Measurements from ENCODE around the gene POP7.
"Not testable (repeated sequence)": the region's sequence is repeated elsewhere in the genome, so short reads cannot be mapped to it uniquely, and the experiment has no call there.

POP7 gene

DNA sequence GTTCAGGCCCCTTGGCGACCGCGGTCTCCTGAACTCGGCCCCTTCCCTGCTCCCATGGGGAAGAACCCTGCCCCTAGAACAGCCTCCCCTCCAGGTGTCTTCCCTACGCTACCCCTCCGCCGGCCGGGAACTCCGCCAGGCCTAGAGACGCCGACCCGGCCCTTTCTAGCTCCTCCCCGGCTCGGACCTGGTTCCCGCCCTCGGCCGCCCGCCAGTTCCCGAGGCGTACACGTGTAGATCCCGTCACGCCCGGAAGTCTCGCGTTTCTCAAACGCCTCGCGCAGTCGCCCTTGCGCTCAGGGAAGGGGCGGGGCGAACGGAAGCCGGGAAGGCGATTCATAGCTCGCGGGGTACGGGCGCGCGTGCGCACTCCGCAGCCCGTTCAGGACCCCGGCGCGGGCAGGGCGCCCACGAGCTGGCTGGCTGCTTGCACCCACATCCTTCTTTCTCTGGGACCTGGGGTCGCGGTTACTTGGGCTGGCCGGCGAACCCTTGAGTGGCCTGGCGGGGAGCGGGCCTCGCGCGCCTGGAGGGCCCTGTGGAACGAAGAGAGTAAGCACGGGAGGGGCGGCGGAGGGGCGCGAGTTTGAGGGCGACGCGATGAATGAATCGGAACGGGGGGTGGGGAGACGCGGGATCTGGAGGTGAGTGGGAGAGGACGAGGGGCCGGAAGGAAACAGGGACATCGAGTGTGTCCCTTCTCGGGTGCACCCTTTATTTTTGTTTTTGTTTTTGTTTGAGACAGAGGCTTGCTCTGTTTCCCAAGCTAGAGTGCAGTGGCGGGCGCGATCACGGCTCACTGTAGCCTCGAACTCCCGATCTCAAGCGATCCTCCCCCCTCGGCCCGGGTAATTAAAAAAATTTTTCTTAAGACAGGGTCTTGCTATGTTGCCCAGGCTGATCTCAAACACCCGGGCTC lies at the start of gene POP7:
POP7 (plus strand) TSS at position 369 of the 919 bp plus-strand sequence. CDS start 710 bp downstream, outside the sequence.
- H3K27ac ChIP-seq: peak within 1 kb of the TSS; percentile 86
- no peak for TF ChIP-seq ZFX (IDR thresholded peaks at IDR 0.05; ENCODE audit: borderline replicate concordance)

DNA sequence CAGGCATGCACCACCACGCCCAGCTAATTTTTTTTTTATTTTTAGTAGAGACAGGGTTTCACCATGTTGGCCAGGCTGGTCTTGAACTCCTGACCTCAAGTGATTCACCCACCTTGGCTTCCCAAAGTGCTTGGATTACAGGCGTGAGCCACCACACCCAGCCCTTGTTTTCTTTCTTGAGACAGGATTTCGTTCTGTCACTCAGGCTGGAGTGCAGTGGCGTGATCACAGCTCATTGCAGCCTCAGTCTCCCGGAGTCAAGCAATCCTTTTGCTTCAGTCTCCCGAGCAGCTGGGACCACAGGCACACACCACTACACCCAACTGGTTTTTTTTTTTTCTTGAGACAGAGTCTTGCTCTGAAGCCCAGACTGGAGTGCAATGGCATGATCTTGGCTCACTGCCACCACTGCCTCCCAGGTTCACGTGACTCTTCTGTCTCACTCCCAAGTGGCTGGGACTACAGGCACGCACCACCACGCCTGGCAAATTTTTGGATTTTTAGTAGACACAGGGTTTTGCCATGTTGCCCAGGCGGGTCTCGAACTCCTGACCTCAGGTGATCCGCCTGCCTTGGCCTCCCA lies 43.6 kb upstream of the POP7 start:
- not testable (repeated sequence) for H3K27ac ChIP-seq

DNA sequence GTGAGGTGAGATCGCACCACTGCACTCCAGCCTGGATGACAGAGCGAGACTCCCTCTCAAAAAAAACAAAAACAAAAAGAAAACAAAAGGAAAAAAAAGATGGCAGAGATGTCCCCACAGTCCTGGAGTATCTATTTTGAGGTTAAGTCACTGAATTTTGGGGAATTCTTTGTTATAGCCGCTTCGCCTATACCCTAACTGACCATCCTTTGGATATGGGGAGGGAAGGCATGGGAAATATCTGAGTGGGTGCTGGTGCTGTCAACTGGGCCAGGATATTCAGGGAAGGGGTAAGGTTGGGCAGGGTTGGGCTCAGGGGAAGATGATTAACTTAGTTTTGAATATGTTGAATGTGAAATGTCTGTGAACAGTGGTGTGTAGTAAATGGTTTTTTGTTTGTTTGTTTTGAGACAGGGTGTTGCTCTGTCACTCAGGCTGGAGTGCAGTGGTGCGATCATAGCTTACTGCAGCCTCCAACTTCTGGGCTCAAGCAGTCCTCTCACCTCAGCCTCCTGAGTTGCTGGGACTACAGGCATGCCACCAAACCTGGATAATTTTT lies 40.7 kb upstream of the POP7 start:
- TF ChIP-seq CTCF (IDR thresholded peaks at IDR 0.05): no peak
- no peak for TF ChIP-seq ZFX (IDR thresholded peaks at IDR 0.05; ENCODE audit: borderline replicate concordance)
- no peak overlapping the region for H3K27ac ChIP-seq

- no peak for TF ChIP-seq CTCF (IDR thresholded peaks at IDR 0.05)
- no peak for TF ChIP-seq ZFX (IDR thresholded peaks at IDR 0.05; ENCODE audit: borderline replicate concordance)
- H3K27ac ChIP-seq: no peak overlapping the region
Observed at GRCh38 chr7:100667331-100668068, 38.4 kb upstream of the POP7 start.

DNA sequence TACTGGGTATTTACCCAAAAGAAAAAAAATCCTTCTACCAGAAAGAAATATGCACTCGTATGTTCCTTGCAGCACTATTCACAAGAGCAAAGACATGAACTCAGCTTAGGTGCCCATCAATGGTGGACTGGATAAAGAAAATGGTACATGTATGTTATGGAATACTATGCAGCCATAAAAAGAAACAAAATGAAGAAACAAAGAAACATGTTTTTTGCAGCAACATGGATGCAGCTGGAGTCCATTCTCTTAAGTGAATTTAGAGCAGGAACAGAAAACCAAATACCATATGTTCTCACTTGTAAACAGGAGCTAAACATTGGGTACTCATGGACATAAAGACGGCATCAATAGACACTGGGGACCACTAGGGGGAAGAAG lies 37.9 kb upstream of the POP7 start:
- H3K27ac ChIP-seq: no peak overlapping the region
- no peak for TF ChIP-seq ZFX (IDR thresholded peaks at IDR 0.05; ENCODE audit: borderline replicate concordance)
- no peak for TF ChIP-seq CTCF (IDR thresholded peaks at IDR 0.05)

- H3K27ac ChIP-seq: not testable (repeated sequence)
Observed at GRCh38 chr7:100669106-100669505, 36.8 kb upstream of the POP7 start.

GRCh38 chr7:100670074-100670473 lies 35.8 kb upstream of the POP7 start:
- TF ChIP-seq ZFX (IDR thresholded peaks at IDR 0.05; ENCODE audit: borderline replicate concordance): no peak
- TF ChIP-seq CTCF (IDR thresholded peaks at IDR 0.05): no peak
- H3K27ac ChIP-seq: no peak overlapping the region

GRCh38 chr7:100671353-100672327 lies 34.3 kb upstream of the POP7 start:
- H3K27ac ChIP-seq: no peak overlapping the region
- TF ChIP-seq ZFX (IDR thresholded peaks at IDR 0.05; ENCODE audit: borderline replicate concordance) (no peak), CTCF (IDR thresholded peaks at IDR 0.05) (no peak)
